Activated gamma-delta T cell (primary cell): ENCODE measurements around the gene CCDC89.

ENCODE experiments used
- DNase-seq: peaks from one replicate; lab custom pipeline; 2025; lab: John Stamatoyannopoulos, UW
- total RNA-seq, 2 donors: gene quantifications; one replicate each; lab custom pipeline; 2026; lab: John Stamatoyannopoulos, UW

CCDC89 gene
- 0.83 to 1.2 reads per million in 2 donors for total RNA-seq

GRCh38 chr11:85685820-85686459 is at the start of gene CCDC89:
Gene CCDC89 (minus strand): TSS chr11:85686195. CDS start chr11:85686130, 65 bp downstream.
- DNase-seq, result no peak

- DNase-seq, result no peak
Measured at GRCh38 chr11:85732965-85733364, 47.0 kb upstream of the CCDC89 start.

- DNase-seq, result no peak
Measured at GRCh38 chr11:85726381-85726780, 40.4 kb upstream of the CCDC89 start.

- DNase-seq, result no peak
Measured at GRCh38 chr11:85725510-85726258, 39.7 kb upstream of the CCDC89 start.

GRCh38 chr11:85724748-85725465 is 38.9 kb upstream of the CCDC89 start:
- no peak for DNase-seq

GRCh38 chr11:85723088-85723487 is 37.1 kb upstream of the CCDC89 start:
- DNase-seq, result no peak

- DNase-seq, result no peak
Measured at GRCh38 chr11:85721191-85721590, 35.2 kb upstream of the CCDC89 start.

- no peak for DNase-seq
Measured at GRCh38 chr11:85718991-85719807, 33.2 kb upstream of the CCDC89 start.

GRCh38 chr11:85718126-85718943 is 32.3 kb upstream of the CCDC89 start:
- no peak for DNase-seq

- no peak for DNase-seq
Measured at GRCh38 chr11:85717429-85717828, 31.4 kb upstream of the CCDC89 start.

- no peak for DNase-seq
Measured at GRCh38 chr11:85712953-85713352, 27.0 kb upstream of the CCDC89 start.

- no peak for DNase-seq
Measured at GRCh38 chr11:85710917-85711316, 24.9 kb upstream of the CCDC89 start.

GRCh38 chr11:85709941-85710702 is 24.1 kb upstream of the CCDC89 start:
- no peak for DNase-seq

GRCh38 chr11:85705800-85706199 is 19.8 kb upstream of the CCDC89 start:
- DNase-seq, result no peak

- DNase-seq, result no peak
Measured at GRCh38 chr11:85704967-85705366, 19.0 kb upstream of the CCDC89 start.

- no peak for DNase-seq
Measured at GRCh38 chr11:85699957-85700741, 14.2 kb upstream of the CCDC89 start.

GRCh38 chr11:85698195-85698594 is 12.2 kb upstream of the CCDC89 start:
- DNase-seq, result no peak

- DNase-seq, result no peak
Measured at GRCh38 chr11:85697747-85698146, 11.8 kb upstream of the CCDC89 start.

- no peak for DNase-seq
Measured at GRCh38 chr11:85695546-85695945, 9.6 kb upstream of the CCDC89 start.
